ENCODE results near the gene ARHGAP26. TPM values are rescaled to one million over a fixed set of nuclear protein-coding genes. Genes with fewer than 3 reads are reported as not detected.

Gene ARHGAP26
- total and polyA plus RNA-seq, 2 experiments from 2014 or later, result 9.5 to 16.8 TPM

DNA sequence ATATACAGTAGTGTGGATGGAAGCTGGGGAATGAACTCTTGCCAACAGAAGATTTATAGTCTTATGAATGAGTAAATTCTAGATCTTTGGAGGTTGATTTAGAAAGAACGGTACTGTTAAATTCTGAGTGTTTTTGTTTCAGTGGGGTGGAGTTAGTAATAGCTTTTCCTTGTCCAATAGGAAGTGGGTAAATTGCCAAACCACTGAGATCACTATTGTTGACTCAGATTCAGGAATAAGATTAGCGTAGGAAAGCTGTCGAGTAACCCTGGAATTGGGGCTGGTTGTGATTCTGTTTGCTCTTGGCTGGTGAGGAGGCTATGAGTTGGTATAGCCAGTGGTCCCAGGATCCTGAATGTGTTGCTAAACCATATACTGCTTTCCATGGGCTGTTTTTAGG lies 155.6 kb downstream of the ARHGAP26 start:
- Mint-ChIP-seq H3K4me3 (no peak overlapping the region), H3K27ac (no peak overlapping the region), H3K27me3 (ENCODE audit: insufficient read depth, low read depth, poor library complexity) (peaks cover 6% of the 10 kb centered on the region), H3K9me3 (no peaks in the 10 kb centered on the region), H3K36me3 (ENCODE audit: low read depth) (no peaks in the 10 kb centered on the region; the same call in 2 of the 3 replicates), H3K4me1 (peaks cover 10% of the 10 kb centered on the region)
- H3K4me2 ChIP-seq, result no peak overlapping the region
- no peaks in the 10 kb centered on the region for H3K27me3 ChIP-seq (ENCODE audit: insufficient read depth)
- no peaks in the 10 kb centered on the region for H3K79me2 ChIP-seq (replicated peaks; ENCODE audit: insufficient read depth)
- TF ChIP-seq STAT1 (IDR thresholded peaks at IDR 0.05; ENCODE audit: unreplicated experiment), result no peak
- no peak for TF ChIP-seq POLR2AphosphoS5 (IDR thresholded peaks at IDR 0.05; ENCODE audit: low read depth)
- TF ChIP-seq, protein P1, sequence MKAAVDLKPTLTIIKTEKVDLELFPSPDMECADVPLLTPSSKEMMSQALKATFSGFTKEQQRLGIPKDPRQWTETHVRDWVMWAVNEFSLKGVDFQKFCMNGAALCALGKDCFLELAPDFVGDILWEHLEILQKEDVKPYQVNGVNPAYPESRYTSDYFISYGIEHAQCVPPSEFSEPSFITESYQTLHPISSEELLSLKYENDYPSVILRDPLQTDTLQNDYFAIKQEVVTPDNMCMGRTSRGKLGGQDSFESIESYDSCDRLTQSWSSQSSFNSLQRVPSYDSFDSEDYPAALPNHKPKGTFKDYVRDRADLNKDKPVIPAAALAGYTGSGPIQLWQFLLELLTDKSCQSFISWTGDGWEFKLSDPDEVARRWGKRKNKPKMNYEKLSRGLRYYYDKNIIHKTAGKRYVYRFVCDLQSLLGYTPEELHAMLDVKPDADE (IDR thresholded peaks at IDR 0.05), result no peak
- TF ChIP-seq ZNF331 (CRISPR knock-in tag; IDR thresholded peaks at IDR 0.05; ENCODE audit: low read depth), result no peak
- TF ChIP-seq, protein P2, sequence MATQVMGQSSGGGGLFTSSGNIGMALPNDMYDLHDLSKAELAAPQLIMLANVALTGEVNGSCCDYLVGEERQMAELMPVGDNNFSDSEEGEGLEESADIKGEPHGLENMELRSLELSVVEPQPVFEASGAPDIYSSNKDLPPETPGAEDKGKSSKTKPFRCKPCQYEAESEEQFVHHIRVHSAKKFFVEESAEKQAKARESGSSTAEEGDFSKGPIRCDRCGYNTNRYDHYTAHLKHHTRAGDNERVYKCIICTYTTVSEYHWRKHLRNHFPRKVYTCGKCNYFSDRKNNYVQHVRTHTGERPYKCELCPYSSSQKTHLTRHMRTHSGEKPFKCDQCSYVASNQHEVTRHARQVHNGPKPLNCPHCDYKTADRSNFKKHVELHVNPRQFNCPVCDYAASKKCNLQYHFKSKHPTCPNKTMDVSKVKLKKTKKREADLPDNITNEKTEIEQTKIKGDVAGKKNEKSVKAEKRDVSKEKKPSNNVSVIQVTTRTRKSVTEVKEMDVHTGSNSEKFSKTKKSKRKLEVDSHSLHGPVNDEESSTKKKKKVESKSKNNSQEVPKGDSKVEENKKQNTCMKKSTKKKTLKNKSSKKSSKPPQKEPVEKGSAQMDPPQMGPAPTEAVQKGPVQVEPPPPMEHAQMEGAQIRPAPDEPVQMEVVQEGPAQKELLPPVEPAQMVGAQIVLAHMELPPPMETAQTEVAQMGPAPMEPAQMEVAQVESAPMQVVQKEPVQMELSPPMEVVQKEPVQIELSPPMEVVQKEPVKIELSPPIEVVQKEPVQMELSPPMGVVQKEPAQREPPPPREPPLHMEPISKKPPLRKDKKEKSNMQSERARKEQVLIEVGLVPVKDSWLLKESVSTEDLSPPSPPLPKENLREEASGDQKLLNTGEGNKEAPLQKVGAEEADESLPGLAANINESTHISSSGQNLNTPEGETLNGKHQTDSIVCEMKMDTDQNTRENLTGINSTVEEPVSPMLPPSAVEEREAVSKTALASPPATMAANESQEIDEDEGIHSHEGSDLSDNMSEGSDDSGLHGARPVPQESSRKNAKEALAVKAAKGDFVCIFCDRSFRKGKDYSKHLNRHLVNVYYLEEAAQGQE (IDR thresholded peaks at IDR 0.05; ENCODE audit: unreplicated experiment), result no peak
- no peak for TF ChIP-seq ZNF114 (CRISPR knock-in tag; IDR thresholded peaks at IDR 0.05)
- no peak overlapping the region for H2AFZ ChIP-seq
- no peak overlapping the region for H3K4me3 ChIP-seq
- no peaks in the 10 kb centered on the region for H3K36me3 ChIP-seq (ENCODE audit: insufficient read depth)
- no peak overlapping the region for H3K27ac ChIP-seq (ENCODE audit: low read depth)
- DNase-seq (ENCODE audit: low spot score), result no peak
- peaks cover 10% of the 10 kb centered on the region; the same call in 1 of the 2 replicates for H3K4me1 ChIP-seq (ENCODE audit: insufficient read depth)
- no peak for ATAC-seq
- H3F3A ChIP-seq (replicated peaks; ENCODE audit: low read depth), result no peaks in the 10 kb centered on the region
- no peaks in the 10 kb centered on the region for H4K20me1 ChIP-seq (replicated peaks; ENCODE audit: insufficient read depth)
- no peaks in the 10 kb centered on the region for H3K9me2 ChIP-seq (ENCODE audit: insufficient read depth)

DNA sequence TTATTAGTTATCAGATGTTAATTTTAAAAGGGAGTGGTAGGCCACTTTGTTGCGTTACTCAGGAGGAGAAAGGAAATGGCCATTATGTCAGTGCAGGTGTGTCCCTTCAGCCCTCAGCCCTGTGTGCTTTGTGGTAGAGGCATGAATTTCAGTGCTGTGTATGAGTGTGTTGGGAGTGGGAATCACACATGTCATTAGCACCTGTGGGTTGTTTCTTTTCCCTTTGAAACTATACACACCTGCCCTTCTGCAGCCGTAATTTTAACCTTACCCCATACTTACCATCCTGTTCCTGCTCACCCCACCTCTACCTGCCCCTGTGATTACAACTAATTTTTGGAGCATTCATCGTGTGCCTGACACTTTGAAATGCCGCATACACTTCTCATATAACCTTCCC lies 156.4 kb downstream of the ARHGAP26 start:
- Histone ChIP-seq H3K27ac (ENCODE audit: low read depth) (no peak overlapping the region), H3K9me2 (ENCODE audit: insufficient read depth) (no peaks in the 10 kb centered on the region), H3K79me2 (replicated peaks; ENCODE audit: insufficient read depth) (no peaks in the 10 kb centered on the region), H3K4me2 (no peak overlapping the region), H4K20me1 (replicated peaks; ENCODE audit: insufficient read depth) (no peaks in the 10 kb centered on the region), H3K4me3 (no peak overlapping the region), H3F3A (replicated peaks; ENCODE audit: low read depth) (no peaks in the 10 kb centered on the region), H3K36me3 (ENCODE audit: insufficient read depth) (no peaks in the 10 kb centered on the region), H2AFZ (no peak overlapping the region), H3K27me3 (ENCODE audit: insufficient read depth) (no peaks in the 10 kb centered on the region), H3K4me1 (ENCODE audit: insufficient read depth) (peaks cover 10% of the 10 kb centered on the region; the same call in 1 of the 2 replicates)
- Mint-ChIP-seq H3K4me1 (peaks cover 11% of the 10 kb centered on the region), H3K9me3 (no peaks in the 10 kb centered on the region), H3K36me3 (ENCODE audit: low read depth) (no peaks in the 10 kb centered on the region; the same call in 2 of the 3 replicates), H3K27me3 (ENCODE audit: insufficient read depth, low read depth, poor library complexity) (peaks cover 6% of the 10 kb centered on the region), H3K4me3 (no peak overlapping the region), H3K27ac (no peak overlapping the region)
- ATAC-seq, result no peak
- DNase-seq (ENCODE audit: low spot score), result no peak
- TF ChIP-seq EZH2 (IDR thresholded peaks at IDR 0.05; ENCODE audit: low read depth, unreplicated experiment), result no peak
- TF ChIP-seq NANOG (IDR thresholded peaks at IDR 0.05; ENCODE audit: borderline replicate concordance), result no peak
- TF ChIP-seq, protein P1 (IDR thresholded peaks at IDR 0.05), result no peak
- TF ChIP-seq CREB1 (CRISPR knock-in tag; IDR thresholded peaks at IDR 0.05; ENCODE audit: low read depth), result no peak
- TF ChIP-seq, protein P3, sequence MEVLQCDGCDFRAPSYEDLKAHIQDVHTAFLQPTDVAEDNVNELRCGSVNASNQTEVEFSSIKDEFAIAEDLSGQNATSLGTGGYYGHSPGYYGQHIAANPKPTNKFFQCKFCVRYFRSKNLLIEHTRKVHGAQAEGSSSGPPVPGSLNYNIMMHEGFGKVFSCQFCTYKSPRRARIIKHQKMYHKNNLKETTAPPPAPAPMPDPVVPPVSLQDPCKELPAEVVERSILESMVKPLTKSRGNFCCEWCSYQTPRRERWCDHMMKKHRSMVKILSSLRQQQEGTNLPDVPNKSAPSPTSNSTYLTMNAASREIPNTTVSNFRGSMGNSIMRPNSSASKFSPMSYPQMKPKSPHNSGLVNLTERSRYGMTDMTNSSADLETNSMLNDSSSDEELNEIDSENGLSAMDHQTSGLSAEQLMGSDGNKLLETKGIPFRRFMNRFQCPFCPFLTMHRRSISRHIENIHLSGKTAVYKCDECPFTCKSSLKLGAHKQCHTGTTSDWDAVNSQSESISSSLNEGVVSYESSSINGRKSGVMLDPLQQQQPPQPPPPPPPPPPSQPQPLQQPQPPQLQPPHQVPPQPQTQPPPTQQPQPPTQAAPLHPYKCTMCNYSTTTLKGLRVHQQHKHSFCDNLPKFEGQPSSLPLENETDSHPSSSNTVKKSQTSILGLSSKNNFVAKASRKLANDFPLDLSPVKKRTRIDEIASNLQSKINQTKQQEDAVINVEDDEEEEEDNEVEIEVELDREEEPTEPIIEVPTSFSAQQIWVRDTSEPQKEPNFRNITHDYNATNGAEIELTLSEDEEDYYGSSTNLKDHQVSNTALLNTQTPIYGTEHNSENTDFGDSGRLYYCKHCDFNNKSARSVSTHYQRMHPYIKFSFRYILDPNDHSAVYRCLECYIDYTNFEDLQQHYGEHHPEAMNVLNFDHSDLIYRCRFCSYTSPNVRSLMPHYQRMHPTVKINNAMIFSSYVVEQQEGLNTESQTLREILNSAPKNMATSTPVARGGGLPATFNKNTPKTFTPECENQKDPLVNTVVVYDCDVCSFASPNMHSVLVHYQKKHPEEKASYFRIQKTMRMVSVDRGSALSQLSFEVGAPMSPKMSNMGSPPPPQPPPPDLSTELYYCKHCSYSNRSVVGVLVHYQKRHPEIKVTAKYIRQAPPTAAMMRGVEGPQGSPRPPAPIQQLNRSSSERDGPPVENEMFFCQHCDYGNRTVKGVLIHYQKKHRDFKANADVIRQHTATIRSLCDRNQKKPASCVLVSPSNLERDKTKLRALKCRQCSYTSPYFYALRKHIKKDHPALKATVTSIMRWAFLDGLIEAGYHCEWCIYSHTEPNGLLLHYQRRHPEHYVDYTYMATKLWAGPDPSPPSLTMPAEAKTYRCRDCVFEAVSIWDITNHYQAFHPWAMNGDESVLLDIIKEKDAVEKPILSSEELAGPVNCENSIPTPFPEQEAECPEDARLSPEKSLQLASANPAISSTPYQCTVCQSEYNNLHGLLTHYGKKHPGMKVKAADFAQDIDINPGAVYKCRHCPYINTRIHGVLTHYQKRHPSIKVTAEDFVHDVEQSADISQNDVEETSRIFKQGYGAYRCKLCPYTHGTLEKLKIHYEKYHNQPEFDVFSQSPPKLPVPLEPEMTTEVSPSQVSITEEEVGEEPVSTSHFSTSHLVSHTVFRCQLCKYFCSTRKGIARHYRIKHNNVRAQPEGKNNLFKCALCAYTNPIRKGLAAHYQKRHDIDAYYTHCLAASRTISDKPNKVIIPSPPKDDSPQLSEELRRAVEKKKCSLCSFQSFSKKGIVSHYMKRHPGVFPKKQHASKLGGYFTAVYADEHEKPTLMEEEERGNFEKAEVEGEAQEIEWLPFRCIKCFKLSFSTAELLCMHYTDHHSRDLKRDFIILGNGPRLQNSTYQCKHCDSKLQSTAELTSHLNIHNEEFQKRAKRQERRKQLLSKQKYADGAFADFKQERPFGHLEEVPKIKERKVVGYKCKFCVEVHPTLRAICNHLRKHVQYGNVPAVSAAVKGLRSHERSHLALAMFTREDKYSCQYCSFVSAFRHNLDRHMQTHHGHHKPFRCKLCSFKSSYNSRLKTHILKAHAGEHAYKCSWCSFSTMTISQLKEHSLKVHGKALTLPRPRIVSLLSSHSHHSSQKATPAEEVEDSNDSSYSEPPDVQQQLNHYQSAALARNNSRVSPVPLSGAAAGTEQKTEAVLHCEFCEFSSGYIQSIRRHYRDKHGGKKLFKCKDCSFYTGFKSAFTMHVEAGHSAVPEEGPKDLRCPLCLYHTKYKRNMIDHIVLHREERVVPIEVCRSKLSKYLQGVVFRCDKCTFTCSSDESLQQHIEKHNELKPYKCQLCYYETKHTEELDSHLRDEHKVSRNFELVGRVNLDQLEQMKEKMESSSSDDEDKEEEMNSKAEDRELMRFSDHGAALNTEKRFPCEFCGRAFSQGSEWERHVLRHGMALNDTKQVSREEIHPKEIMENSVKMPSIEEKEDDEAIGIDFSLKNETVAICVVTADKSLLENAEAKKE (CRISPR knock-in tag; IDR thresholded peaks at IDR 0.05), result no peak

Measured in GM23338 (cell line).